SK-N-SH (cell line): ENCODE results near the gene ACSM2B.

ENCODE experiments used
- CHD2 ChIP-seq: fragments of 150-350 bp; IDR thresholded peaks from 2 replicates; pipeline ENCODE4 v1.6.1; 2018; ENCODE audit warnings: low read length; ENCODE audit not compliant: partially characterized antibody
- EP300 ChIP-seq, 2 experiments: IDR thresholded peaks; 2 replicates each; pipeline versions ENCODE4 v1.4.0 to v1.6.1; 2012; ENCODE audit warnings: borderline replicate concordance in 1 of 2, low read depth in 1 of 2, low read length in 1 of 2
- GABPA ChIP-seq: IDR thresholded peaks from 2 replicates; pipeline ENCODE4 v1.4.0; 2012; ENCODE audit warnings: low read depth, mild to moderate bottlenecking
- MAX ChIP-seq: IDR thresholded peaks from 2 replicates; pipeline ENCODE4 v1.4.0; 2012; ENCODE audit warnings: low read depth
- POLR2AphosphoS5 ChIP-seq: IDR thresholded peaks from 2 replicates; pipeline ENCODE4 v1.6.1; 2012; ENCODE audit warnings: low read depth, low read length
- RAD21 ChIP-seq: IDR thresholded peaks from 2 replicates; pipeline ENCODE4 v1.6.1; 2012; ENCODE audit warnings: mild to moderate bottlenecking, low read length
- RCOR1 ChIP-seq: fragments of 150-350 bp; IDR thresholded peaks from 2 replicates; pipeline ENCODE4 v1.6.1; 2017; ENCODE audit warnings: antibody characterized with exemption, low read length
- RFX5 ChIP-seq: IDR thresholded peaks from 2 replicates; pipeline ENCODE4 v1.6.1; 2012; ENCODE audit warnings: mild to moderate bottlenecking, improper control_type of control experiment, low read length
- RXRA ChIP-seq: IDR thresholded peaks from 2 replicates; pipeline ENCODE4 v1.4.0; 2012; ENCODE audit warnings: low read depth, mild to moderate bottlenecking, borderline replicate concordance
- SIN3A ChIP-seq: IDR thresholded peaks from 2 replicates; pipeline ENCODE4 v1.6.1; 2012; ENCODE audit warnings: low read depth, mild to moderate bottlenecking, low read length, moderate library complexity, borderline replicate concordance
- SMC3 ChIP-seq: IDR thresholded peaks from 2 replicates; pipeline ENCODE4 v1.6.1; 2012; ENCODE audit warnings: low read depth, low read length, improper control_type of control experiment
- TAF1 ChIP-seq: IDR thresholded peaks from 2 replicates; pipeline ENCODE4 v1.6.1; 2012; ENCODE audit warnings: low read depth, mild to moderate bottlenecking, low read length, moderate library complexity, borderline replicate concordance
- USF1 ChIP-seq: IDR thresholded peaks from 2 replicates; pipeline ENCODE4 v1.4.0; 2012; ENCODE audit warnings: low read depth, borderline replicate concordance
- TF ChIP-seq, protein P1 (sequence below): fragments of 200-600 bp; sonication (generic); IDR thresholded peaks from 2 replicates; pipeline ENCODE4 v1.6.1; 2017; ENCODE audit warnings: antibody characterized with exemption, mild to moderate bottlenecking, moderate library complexity

DNA sequence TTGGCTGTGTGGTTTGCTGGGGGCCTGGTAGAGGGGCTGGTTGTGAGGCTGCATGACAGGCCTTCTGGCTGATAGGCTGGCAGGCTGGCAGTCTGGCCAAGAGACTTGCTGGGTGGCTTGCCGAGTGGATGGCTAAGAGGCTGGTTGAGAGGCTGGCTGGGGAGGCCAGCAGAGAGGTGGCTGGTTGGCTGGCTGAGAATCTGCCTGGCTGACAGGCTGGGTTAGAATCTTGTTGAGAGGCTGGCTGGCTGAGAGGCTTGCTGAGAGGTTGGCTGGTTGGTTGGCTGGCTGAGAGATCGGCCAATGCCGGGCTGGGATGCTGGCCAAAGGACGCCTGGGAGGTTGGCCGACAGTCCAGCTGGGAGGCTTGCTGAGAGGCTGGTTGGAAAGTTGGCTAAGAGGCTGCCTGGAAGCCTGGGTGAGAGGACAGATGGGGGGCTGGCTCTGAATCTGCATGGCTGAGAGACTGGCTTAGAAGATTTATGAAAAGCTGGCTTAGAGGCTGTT, 35.9 kb upstream of the ACSM2B start:
- TF ChIP-seq RXRA (no peak), GABPA (no peak), CHD2 (no peak), POLR2AphosphoS5 (no peak), RCOR1 (no peak), SIN3A (no peak), EP300 (IDR thresholded peaks at IDR 0.05; ENCODE audit: borderline replicate concordance in 1 of 2, low read depth in 1 of 2, low read length in 1 of 2) (no peak), USF1 (no peak), MAX (no peak), RAD21 (no peak), SMC3 (no peak), TAF1 (no peak), RFX5 (no peak)
- TF ChIP-seq, protein P1, sequence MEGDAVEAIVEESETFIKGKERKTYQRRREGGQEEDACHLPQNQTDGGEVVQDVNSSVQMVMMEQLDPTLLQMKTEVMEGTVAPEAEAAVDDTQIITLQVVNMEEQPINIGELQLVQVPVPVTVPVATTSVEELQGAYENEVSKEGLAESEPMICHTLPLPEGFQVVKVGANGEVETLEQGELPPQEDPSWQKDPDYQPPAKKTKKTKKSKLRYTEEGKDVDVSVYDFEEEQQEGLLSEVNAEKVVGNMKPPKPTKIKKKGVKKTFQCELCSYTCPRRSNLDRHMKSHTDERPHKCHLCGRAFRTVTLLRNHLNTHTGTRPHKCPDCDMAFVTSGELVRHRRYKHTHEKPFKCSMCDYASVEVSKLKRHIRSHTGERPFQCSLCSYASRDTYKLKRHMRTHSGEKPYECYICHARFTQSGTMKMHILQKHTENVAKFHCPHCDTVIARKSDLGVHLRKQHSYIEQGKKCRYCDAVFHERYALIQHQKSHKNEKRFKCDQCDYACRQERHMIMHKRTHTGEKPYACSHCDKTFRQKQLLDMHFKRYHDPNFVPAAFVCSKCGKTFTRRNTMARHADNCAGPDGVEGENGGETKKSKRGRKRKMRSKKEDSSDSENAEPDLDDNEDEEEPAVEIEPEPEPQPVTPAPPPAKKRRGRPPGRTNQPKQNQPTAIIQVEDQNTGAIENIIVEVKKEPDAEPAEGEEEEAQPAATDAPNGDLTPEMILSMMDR, result no peak
